Measurements from ENCODE around the gene KRTAP10-8. TPM values are rescaled to one million over a fixed set of nuclear protein-coding genes. Genes with fewer than 3 reads are reported as not detected.
A peak's percentile ranks its signal among the peaks of the same experiment; 100 is the strongest.
"Not testable (repeated sequence)": the region's sequence is repeated elsewhere in the genome, so short reads cannot be mapped to it uniquely, and the experiment has no call there.

KRTAP10-8 gene
- total RNA-seq, 2 experiments from 2014 or later, result not detected

DNA sequence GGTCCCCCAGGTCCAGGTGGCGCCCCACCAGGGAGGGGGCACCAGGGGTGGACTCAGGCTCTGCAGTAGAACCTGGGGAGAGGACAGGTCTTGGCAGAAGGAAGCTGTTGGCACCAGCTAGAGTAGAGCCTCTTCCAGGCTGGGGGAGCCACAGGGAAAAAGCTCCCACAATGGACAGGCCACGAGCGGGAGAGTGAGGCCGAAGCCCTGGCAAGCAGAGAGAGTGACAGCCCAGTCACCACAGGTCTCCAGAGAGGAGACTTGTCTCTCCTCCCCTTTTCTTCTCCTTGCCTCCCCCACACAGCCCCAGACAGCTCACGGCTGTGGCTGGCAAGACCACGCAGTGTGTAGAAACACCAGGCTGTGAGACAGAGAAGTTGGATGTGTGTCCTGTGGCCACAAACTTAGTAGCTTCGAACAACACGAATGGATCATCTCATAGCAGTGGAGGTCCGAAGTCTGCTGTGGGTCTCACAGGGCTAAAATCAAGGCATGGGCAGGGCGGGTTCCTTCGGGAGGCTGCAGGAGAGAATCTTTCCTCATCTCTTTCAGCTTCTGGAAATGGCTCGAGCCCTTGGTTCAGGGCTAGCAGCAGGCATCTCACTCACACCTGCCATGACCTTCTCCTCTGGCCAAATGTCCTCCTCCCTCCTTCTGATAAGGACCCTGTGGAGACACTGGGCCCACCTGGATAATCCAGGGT is 39.2 kb downstream of the KRTAP10-8 start:
- CTCF ChIA-PET, result no interaction called here

DNA sequence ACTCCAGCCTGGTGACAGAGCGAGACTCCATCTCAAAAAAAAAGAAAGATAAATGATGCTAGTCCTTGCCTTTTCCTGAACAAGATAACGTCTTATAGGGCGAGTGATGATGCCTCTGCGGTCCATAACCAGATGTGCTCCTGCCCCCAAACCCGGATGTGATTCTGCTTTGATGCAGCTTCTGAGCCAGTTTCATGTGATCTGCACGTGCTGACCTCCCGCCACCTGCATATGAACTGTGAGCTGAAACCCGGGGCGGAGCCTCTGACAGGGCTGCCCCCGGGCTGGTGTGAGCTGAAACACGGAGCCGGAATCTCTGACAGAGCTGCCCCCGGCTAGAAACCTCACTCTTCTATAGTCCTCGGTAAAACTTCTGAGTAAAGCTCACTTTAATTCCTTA is 41.2 kb downstream of the KRTAP10-8 start:
- Mint-ChIP-seq H3K4me1 (peaks cover 43% of the 10 kb centered on the region), H3K4me3 (no peak overlapping the region), H3K36me3 (ENCODE audit: low read depth) (peaks cover 39% of the 10 kb centered on the region), H3K9me3 (peaks cover 23% of the 10 kb centered on the region), H3K27ac (no peak overlapping the region), H3K27me3 (no peaks in the 10 kb centered on the region)
- ChIA-PET POLR2A (interaction anchor here (1.2 kb wide), 1 partner anchor 34 kb away, joined by 4 read pairs; no protein-coding TSS in a partner anchor), CTCF (interaction anchor here (0.7 to 1.0 kb wide), 2 partner anchors 34 to 89 kb away, joined by 4 read pairs; no protein-coding TSS in a partner anchor)
- no peak for DNase-seq

More for the DNA sequence above, 39.2 kb downstream of the KRTAP10-8 start:
- no peak overlapping the region for H3K4me3 Mint-ChIP-seq
- H3K27me3 Mint-ChIP-seq, result no peaks in the 10 kb centered on the region
- POLR2A ChIA-PET, result no interaction called here
- H3K9me3 Mint-ChIP-seq, result peaks cover 16% of the 10 kb centered on the region
- H3K36me3 Mint-ChIP-seq (ENCODE audit: low read depth), result peaks cover 22% of the 10 kb centered on the region
- DNase-seq, result no peak
- H3K27ac Mint-ChIP-seq, result no peak overlapping the region
- peaks cover 23% of the 10 kb centered on the region for H3K4me1 Mint-ChIP-seq

DNA sequence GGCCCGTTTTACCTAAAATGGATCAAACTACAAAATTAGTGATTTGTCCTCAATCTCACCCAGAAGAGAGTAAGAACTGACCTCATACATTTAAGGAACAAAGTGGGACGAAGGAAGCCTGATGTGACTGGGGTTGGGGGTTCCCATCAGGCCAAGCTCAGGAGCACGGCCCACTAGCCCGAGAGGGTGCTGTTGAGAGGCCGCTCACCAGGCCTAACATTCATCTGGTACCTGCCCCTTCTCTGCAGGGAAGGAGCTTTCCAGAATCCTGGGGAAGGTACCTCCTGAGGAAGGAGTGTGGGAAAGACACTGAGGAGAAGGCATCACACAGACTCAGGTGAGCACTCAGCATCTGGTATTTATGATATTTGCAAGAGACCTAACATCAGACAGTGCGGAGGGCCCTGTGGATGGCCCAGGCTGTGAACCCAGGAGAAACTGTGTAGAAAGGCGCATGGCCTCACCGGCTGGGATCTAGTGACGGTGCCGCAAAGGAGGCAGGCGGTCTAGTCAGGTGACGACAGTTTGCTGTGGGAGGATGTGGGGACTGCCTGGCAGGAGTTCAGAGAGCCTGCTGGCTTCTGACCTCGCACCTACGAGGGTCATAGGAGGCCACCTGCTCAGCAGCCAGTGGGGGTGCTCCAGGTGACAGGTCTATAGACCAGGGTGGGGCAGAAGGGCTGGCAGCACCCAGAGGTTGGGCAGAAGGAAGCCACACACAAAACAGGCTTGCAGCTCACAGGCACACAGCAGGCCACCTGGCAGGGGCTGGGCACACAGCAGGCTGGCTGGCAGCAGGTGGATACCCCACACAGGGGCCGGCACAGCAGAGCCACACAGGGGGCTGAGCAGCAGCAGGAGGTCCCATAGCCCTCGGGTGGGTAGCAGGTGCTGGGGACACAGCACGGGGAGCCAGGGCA is 42.0 kb downstream of the KRTAP10-8 start:
- H3K27ac Mint-ChIP-seq, result peak overlapping the region; percentile 63
- H3K4me3 Mint-ChIP-seq, result no peak overlapping the region
- H3K36me3 Mint-ChIP-seq (ENCODE audit: low read depth), result peaks cover 45% of the 10 kb centered on the region
- peaks cover 28% of the 10 kb centered on the region for H3K9me3 Mint-ChIP-seq
- ChIA-PET CTCF (interaction anchor here (0.7 to 1.0 kb wide), 3 partner anchors 9 to 88 kb away, joined by 3 to 4 read pairs (median 4); no protein-coding TSS in a partner anchor), POLR2A (interaction anchor here (1.2 to 2.2 kb wide), 2 partner anchors 34 to 35 kb away, joined by 4 to 9 read pairs; no protein-coding TSS in a partner anchor)
- H3K27me3 Mint-ChIP-seq, result no peaks in the 10 kb centered on the region
- peaks cover 51% of the 10 kb centered on the region for H3K4me1 Mint-ChIP-seq
- DNase-seq, result peak; percentile 49

DNA sequence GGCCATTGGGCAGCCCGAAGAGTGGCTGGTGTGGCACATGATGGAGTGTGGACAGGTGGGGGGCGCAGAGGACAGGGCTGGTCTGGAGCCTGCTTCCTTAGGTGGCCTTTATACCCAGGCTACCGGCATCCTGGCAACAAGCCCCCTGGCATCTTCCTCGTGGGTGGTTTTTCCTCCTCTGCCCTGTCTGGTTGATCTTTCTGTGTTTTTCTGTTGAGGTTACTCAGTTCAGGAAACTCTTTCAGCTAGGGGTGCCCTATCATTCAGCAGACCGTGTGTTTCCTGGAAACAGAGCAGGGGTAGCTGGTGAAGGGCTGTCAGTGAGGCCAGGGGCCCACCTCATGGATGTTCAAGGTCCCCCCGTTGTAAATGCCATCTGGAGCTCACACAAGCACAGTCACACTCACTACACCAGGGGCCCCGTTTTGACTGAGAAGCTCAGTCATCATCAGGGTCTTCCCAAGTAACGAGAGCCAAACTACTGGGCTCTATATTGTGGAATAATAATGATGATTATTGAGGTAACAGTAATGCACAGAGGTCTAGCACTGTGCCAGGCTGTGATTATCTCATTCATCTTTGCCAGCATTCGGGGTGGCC is 42.8 kb downstream of the KRTAP10-8 start, which contains the start of gene KRTAP12-4:
Gene KRTAP12-4 (minus strand): TSS at position 84 of the 600 bp plus-strand sequence. CDS start 45 bp downstream, at position 39.
- POLR2A ChIA-PET, result interaction anchor here (2.2 kb wide), 1 partner anchor 36 kb away, joined by 9 read pairs; no protein-coding TSS in a partner anchor
- H3K36me3 Mint-ChIP-seq (ENCODE audit: low read depth), result peaks cover 48% of the 10 kb centered on the region
- peaks cover 31% of the 10 kb centered on the region for H3K9me3 Mint-ChIP-seq
- H3K27ac Mint-ChIP-seq, result peak within 1 kb of the TSS; percentile 63
- H3K4me1 Mint-ChIP-seq, result peaks cover 59% of the 10 kb centered on the region
- no peak for DNase-seq
- CTCF ChIA-PET, result interaction anchor here (0.9 to 1.6 kb wide), 2 partner anchors 10 to 139 kb away, joined by 3 to 4 read pairs; no protein-coding TSS in a partner anchor
- H3K27me3 Mint-ChIP-seq, result no peaks in the 10 kb centered on the region
- no peak within 1 kb of the TSS for H3K4me3 Mint-ChIP-seq

DNA sequence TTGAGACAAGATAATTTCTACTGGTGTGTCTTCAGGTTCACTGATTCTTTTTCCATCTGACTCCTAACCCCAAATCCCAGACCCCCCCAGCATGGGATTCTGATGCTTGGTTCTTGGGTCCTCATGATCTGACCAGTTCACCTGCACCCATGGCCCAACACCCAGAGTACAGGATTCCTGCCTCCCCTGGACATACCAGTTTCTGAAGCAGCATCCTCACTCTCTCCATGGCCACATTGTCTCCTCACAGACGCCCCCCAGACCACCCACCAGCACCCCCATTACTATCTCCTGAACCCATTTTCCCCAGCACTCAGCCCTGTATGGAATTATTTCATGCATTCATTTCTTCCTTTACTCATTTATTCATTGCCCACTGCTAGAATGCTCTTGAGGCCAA is 45.0 kb downstream of the KRTAP10-8 start:
- Mint-ChIP-seq H3K36me3 (ENCODE audit: low read depth) (peaks cover 56% of the 10 kb centered on the region), H3K9me3 (peaks cover 31% of the 10 kb centered on the region), H3K27me3 (peaks cover 3% of the 10 kb centered on the region), H3K4me1 (peaks cover 64% of the 10 kb centered on the region), H3K4me3 (peak overlapping the region; percentile 40), H3K27ac (peak overlapping the region; percentile 93)
- no peak for DNase-seq
- CTCF ChIA-PET, result interaction anchor here (1.2 to 2.2 kb wide), 2 partner anchors 38 to 136 kb away, joined by 3 to 6 read pairs; no protein-coding TSS in a partner anchor
- POLR2A ChIA-PET, result interaction anchor here (0.9 to 2.5 kb wide), 7 partner anchors 11 to 574 kb away, joined by 3 to 18 read pairs (median 4); partner anchors contain the start of gene KRTAP10-11

DNA sequence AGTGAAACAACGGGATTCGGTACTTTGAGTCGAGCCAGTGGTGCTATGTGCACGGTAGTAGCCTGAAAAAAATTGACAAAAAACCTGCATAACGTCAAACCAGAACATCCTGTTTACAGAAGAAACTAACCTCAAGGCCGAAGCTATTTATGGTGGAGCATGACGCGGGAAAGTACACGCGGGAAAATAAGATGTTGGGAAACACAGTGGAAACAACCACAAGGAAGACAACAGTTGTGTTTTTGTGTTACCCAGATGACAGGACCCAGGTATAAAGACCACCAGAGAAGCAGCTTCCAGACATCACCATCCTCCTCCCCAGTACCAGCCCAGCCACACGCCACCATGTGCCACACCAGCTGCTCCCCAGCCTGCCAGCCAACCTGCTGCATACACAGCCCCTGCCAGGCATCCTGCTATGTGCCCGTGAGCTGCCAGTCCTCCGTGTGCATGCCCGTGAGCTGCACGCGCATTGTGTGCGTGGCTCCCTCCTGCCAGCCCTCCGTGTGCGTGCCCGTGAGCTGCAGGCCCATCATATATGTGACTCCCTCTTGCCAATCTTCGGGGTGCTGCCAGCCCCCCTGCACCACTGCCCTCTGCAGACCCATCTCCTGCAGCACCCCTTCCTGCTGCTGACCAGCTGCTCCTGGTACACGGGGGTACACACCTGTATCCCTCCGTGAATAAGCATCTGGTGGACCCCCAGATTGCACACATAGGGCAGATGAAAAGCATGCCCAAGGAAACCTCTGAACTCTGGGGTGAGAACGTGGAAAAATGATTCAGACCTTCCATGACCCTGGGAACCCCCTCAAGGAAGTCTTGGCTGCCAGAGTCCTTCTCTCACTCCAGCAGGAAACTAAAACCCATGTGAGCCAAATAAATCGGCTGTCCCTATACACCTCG is 46.0 kb downstream of the KRTAP10-8 start, which contains the start of gene KRTAP12-3:
Gene KRTAP12-3 (plus strand): TSS at position 298 of the 906 bp plus-strand sequence. CDS start 48 bp downstream, at position 346.
- peaks cover 8% of the 10 kb centered on the region for H3K27me3 Mint-ChIP-seq
- H3K27ac Mint-ChIP-seq, result peak within 1 kb of the TSS; percentile 93
- H3K4me1 Mint-ChIP-seq, result peaks cover 64% of the 10 kb centered on the region
- DNase-seq, result peak; percentile 67
- CTCF ChIA-PET, result interaction anchor here (1.2 to 2.2 kb wide), 2 partner anchors 39 to 135 kb away, joined by 3 to 6 read pairs; no protein-coding TSS in a partner anchor
- H3K4me3 Mint-ChIP-seq, result peak within 1 kb of the TSS; percentile 40
- POLR2A ChIA-PET, result interaction anchor here (0.7 to 2.5 kb wide), 12 partner anchors 11 to 575 kb away, joined by 3 to 18 read pairs (median 4); partner anchors contain the start of gene KRTAP10-11
- H3K36me3 Mint-ChIP-seq (ENCODE audit: low read depth), result peaks cover 56% of the 10 kb centered on the region
- H3K9me3 Mint-ChIP-seq, result peaks cover 31% of the 10 kb centered on the region

DNA sequence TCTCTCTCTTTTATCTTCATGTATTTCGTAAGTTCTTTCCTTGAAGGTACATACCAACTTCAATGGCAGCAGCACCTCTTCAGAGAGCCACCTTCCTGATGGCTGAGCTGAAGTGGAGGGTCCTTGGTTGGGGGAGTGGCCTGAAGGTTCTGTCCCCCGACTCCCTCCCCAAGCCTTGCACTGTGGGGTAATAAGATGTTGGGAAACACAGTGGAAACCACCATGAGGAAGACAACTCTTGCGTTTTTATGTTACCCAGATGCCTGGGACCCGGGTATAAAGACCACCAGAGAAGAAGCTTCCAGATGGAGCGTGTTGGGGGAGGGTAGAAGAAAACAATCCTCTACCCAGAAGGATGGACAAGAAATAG is 46.6 kb downstream of the KRTAP10-8 start:
- H3K4me3 Mint-ChIP-seq, result no peak overlapping the region
- ChIA-PET POLR2A (interaction anchor here (1.5 to 2.5 kb wide), 3 partner anchors 40 to 111 kb away, joined by 3 to 18 read pairs (median 6); no protein-coding TSS in a partner anchor), CTCF (interaction anchor here (2.2 kb wide), 1 partner anchor 40 kb away, joined by 6 read pairs; no protein-coding TSS in a partner anchor)
- peaks cover 62% of the 10 kb centered on the region for H3K4me1 Mint-ChIP-seq
- peak overlapping the region; percentile 93 for H3K27ac Mint-ChIP-seq
- no peak for DNase-seq
- peaks cover 53% of the 10 kb centered on the region for H3K36me3 Mint-ChIP-seq (ENCODE audit: low read depth)
- peaks cover 10% of the 10 kb centered on the region for H3K27me3 Mint-ChIP-seq
- peaks cover 32% of the 10 kb centered on the region for H3K9me3 Mint-ChIP-seq

DNA sequence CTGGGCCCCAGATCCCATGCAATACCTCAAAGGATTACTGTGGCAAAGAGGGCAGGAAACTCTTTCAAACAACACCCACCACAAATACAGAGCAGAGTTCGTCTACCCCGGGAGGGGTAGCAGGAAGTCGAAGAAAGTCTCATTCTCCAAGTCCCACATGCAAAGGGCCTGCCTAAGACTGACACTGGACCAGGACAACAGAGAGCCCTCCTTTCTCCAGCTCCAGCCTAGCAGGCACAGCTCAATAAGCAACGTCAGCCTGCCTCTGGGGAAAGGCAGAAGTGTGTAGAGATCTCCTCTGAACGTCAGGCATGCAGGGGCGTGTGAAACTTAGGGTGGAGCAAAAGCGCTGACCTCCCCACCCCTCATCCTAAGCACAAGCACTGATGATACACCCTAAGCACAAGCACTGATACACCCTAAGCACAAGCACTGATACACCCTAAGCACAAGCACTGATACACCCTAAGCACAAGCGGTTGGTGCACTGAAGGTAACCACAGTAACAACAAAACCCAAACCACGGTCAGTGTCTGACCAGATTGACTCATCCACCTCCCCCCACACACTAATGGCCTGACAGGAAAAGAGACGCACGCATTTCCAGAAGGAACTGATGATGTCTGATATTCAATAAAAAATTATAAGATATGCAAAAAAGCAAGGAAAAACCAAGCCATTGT is 47.2 kb downstream of the KRTAP10-8 start:
- H3K4me1 Mint-ChIP-seq, result peaks cover 57% of the 10 kb centered on the region
- ChIA-PET CTCF (interaction anchor here (2.2 kb wide), 1 partner anchor 40 kb away, joined by 6 read pairs; no protein-coding TSS in a partner anchor), POLR2A (interaction anchor here (2.5 kb wide), 1 partner anchor 40 kb away, joined by 18 read pairs; no protein-coding TSS in a partner anchor)
- H3K27me3 Mint-ChIP-seq, result peaks cover 10% of the 10 kb centered on the region
- H3K36me3 Mint-ChIP-seq (ENCODE audit: low read depth), result peaks cover 47% of the 10 kb centered on the region
- no peak overlapping the region for H3K4me3 Mint-ChIP-seq
- peak; percentile 37 for DNase-seq
- peaks cover 33% of the 10 kb centered on the region for H3K9me3 Mint-ChIP-seq
- peak overlapping the region; percentile 93 for H3K27ac Mint-ChIP-seq

DNA sequence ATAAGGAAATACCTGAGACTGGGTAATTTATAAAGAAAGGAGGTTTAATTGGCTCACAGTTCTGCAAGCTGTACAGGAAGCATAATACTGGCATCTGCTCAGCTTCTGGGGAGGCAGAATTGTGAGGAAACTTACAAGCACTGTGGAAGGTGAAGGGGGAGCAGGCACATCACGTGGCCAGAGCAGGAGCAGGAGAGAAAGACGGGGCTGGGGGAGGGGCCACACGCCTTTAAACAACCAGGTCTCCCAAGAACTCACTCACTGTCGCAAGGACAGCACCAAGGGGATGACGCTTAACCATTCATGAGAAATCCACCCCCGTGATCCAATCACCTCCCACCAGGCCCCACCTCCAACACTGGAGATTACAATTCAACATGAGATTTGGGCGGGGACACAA is 49.7 kb downstream of the KRTAP10-8 start:
- not testable (repeated sequence) for H3K27ac Mint-ChIP-seq
- peaks cover 22% of the 10 kb centered on the region for H3K9me3 Mint-ChIP-seq

More for the DNA sequence above, 49.7 kb downstream of the KRTAP10-8 start:
- H3K4me3 Mint-ChIP-seq, CTCF ChIA-PET, DNase-seq, POLR2A ChIA-PET: not testable (repeated sequence)
- Mint-ChIP-seq H3K4me1 (peaks cover 36% of the 10 kb centered on the region), H3K36me3 (ENCODE audit: low read depth) (peaks cover 34% of the 10 kb centered on the region), H3K27me3 (peaks cover 25% of the 10 kb centered on the region)

All from activated CD4-positive, alpha-beta memory T cell treated with anti-CD3 and anti-CD28 coated beads, Interleukin-2, amount 10 ng/mL, durations not matched to agents 7 days and 5 days (primary cell).